Activated CD4-positive, CD25-positive, alpha-beta regulatory T cell treated with anti-CD3 and anti-CD28 coated beads, Interleukin-2, amount 50 U/mL, for 24 hours (primary cell): ENCODE measurements around the gene TBXA2R.
A peak's percentile ranks its signal among the peaks of the same experiment; 100 is the strongest.
"Not testable (repeated sequence)": the region's sequence is repeated elsewhere in the genome, so short reads cannot be mapped to it uniquely, and the experiment has no call there.

Source experiments
- ATAC-seq, 2 donors: fragments of 150-1000 bp; cut with Tn5 transposase; one replicate each; pipeline ENCODE4 v1.10.0; 2021; ENCODE audit warnings: mild to moderate bottlenecking in 1 of 2, moderate library complexity in 1 of 2

TBXA2R gene

GRCh38 chr19:3576696-3577443 is 29.8 kb downstream of the TBXA2R start:
- ATAC-seq: no peak

- no peak for ATAC-seq
Observed at GRCh38 chr19:3575949-3576673, 30.6 kb downstream of the TBXA2R start.

GRCh38 chr19:3575260-3575741 is 31.4 kb downstream of the TBXA2R start:
- no peak for ATAC-seq

GRCh38 chr19:3573858-3574637 is 32.6 kb downstream of the TBXA2R start:
- ATAC-seq: no peak

- ATAC-seq: no peak
Observed at GRCh38 chr19:3573162-3573857, 33.4 kb downstream of the TBXA2R start.

- no peak for ATAC-seq
Observed at GRCh38 chr19:3572855-3573161, 33.9 kb downstream of the TBXA2R start, which contains the start of gene HMG20B. Gene HMG20B (plus strand): TSS chr19:3572944. CDS start chr19:3573310, 366 bp downstream.

GRCh38 chr19:3572132-3572854 is 34.4 kb downstream of the TBXA2R start:
- ATAC-seq: peak; percentile 97 to 98

- ATAC-seq: no peak
Observed at GRCh38 chr19:3570606-3571011, 36.1 kb downstream of the TBXA2R start.

- not testable (repeated sequence) for ATAC-seq
Observed at GRCh38 chr19:3570042-3570441, 36.6 kb downstream of the TBXA2R start.

GRCh38 chr19:3565139-3565538 is 41.5 kb downstream of the TBXA2R start:
- no peak for ATAC-seq

- ATAC-seq: no peak
Observed at GRCh38 chr19:3563709-3564524, 42.8 kb downstream of the TBXA2R start.

- ATAC-seq: peak; percentile 91 to 92
Observed at GRCh38 chr19:3557461-3558248, 49.0 kb downstream of the TBXA2R start, which contains the start of gene MFSD12. Gene MFSD12 (minus strand): TSS chr19:3557586. CDS start chr19:3557403, 183 bp downstream.

GRCh38 chr19:3556978-3557460 is 49.7 kb downstream of the TBXA2R start:
- peak; percentile 48 to 51 for ATAC-seq

GRCh38 chr19:3556423-3556977 is 50.2 kb downstream of the TBXA2R start:
- no peak for ATAC-seq

- no peak for ATAC-seq
Observed at GRCh38 chr19:3555653-3556422, 50.8 kb downstream of the TBXA2R start.

GRCh38 chr19:3554254-3555083 is 52.2 kb downstream of the TBXA2R start:
- ATAC-seq: no peak

- no peak for ATAC-seq
Observed at GRCh38 chr19:3551792-3552095, 54.9 kb downstream of the TBXA2R start.
